GM18520 (cell line): ENCODE data around the gene NEIL3.

Experiments
- ATAC-seq: cut with Tn5 transposase; IDR thresholded peaks from one replicate; pipeline ENCODE4 v1.9.1; 2021; ENCODE audit not compliant: unreplicated experiment

NEIL3 gene, protein sequence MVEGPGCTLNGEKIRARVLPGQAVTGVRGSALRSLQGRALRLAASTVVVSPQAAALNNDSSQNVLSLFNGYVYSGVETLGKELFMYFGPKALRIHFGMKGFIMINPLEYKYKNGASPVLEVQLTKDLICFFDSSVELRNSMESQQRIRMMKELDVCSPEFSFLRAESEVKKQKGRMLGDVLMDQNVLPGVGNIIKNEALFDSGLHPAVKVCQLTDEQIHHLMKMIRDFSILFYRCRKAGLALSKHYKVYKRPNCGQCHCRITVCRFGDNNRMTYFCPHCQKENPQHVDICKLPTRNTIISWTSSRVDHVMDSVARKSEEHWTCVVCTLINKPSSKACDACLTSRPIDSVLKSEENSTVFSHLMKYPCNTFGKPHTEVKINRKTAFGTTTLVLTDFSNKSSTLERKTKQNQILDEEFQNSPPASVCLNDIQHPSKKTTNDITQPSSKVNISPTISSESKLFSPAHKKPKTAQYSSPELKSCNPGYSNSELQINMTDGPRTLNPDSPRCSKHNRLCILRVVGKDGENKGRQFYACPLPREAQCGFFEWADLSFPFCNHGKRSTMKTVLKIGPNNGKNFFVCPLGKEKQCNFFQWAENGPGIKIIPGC

DNA sequence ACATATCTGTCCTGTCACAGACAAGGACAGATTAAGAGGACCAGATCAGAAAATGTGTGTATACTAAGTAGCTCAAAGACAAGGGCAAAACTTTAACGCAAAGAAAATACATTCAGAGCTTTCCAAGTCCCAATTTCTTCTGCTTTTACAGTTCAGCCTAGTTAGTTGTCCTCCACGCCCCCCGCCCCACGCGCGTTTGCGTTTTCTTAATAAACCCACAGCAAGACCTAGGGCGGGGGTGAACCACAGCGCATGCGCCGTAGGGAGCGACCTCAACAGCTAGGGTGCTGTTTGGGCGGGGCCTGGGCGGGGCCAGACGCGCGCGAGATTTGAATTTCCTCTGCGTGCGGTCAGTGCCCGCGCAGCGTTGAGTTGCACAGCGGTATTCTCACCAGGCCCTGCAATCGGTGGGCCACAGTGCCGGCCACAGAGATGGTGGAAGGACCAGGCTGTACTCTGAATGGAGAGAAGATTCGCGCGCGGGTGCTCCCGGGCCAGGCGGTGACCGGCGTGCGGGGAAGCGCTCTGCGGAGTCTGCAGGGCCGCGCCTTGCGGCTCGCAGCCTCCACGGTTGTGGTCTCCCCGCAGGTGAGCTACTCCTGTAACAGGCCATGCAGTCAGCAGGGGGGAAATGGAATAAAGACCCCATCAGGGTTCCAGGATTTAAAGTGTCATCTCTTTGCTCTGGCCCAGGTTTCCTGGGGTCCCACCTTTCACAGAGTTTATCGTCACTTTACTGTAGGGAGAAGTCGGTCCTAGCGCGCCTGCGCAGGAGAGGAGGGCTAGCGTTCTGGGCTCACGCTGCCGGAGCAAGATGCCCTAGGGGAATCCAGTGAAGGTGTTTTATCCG is at the start of gene NEIL3:
NEIL3 (plus strand) TSS at position 353 of the 850 bp plus-strand sequence; CDS start at position 433, 80 bp downstream.
- peak; percentile 73 for ATAC-seq

DNA sequence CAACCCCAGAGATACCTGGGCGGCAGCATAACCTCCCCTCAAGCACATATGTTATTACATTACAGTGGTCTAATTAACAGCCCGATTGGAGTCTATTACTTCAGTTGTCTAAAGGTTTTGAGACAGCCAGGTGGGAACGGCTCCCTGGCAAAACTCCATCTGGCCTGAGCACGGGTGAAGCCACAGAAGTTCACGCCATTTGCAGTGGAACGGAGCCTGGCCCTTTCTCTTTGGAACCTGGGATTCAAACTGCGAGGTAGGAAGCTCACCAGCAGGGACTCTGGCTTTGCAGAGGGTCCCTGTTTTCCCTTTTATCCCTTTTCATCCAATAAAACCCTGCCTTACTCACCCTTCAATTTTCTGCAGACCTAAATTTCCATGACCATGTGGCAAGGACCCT is 45.9 kb upstream of the NEIL3 start:
- ATAC-seq = no peak

DNA sequence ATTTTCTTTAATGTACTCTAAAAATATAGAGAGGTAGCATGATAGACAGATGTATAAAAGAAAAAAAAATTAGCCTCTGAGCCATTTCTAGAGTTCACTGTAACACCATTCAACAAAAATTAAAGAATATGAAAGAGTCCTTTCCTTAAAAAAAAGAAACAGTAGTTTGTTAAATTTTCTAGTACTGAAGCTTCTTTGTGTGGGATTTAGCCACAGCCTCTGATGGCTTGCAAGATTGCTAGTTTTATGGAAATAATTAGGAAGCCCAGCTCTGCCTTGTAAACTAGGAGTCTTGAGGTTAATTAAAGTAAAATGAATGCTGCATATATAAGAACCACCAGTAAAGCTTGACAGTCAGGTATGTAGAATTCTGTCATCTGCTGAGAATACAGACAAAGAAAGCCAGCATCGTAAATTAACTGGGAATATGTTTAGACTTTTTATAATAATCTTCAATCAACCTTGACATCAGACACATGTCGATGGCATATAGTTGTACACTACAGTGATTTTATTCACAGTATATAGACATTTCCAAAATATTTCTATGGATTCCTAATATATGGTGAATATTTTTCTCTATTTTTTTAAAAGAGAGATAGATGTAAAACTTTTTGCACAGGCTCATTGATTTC is 44.8 kb upstream of the NEIL3 start:
- ATAC-seq = no peak

DNA sequence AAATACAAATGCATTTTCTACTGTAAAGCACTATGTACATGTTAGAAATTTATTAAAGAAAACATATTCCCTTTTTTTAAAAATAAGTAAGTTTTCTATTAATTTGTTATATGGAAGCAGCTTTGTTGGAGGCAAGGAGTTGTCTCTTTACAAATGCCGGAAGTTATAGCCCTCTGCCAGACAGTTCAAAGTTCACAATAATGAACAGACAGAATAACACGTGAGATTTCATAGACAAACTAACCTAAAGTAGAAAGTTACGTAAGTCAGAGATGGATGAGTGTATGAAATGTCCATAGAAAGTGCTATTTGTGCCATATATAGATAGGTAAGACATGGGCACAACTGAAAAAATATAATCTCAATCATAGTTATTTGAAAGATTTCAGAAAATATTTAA is 43.9 kb upstream of the NEIL3 start:
- ATAC-seq = no peak

DNA sequence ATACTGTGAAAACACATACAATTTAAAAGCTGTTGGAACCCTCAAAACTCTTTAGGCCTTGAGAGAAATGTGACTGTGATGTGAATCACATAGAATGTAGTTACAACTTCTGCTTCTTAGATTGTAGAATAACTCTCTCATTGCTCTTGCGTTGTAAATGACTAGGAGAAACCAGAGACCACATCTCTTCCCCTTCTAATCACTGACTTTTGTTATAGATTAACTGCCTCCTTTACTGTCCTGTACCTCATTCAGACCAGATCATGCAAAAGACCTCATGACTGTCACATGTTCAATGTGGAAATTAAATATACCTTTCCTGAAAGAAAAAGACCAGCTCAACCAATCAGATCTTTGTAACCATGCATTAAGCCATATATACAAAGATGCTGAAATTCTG is 43.2 kb upstream of the NEIL3 start:
- ATAC-seq = peak; percentile 93

DNA sequence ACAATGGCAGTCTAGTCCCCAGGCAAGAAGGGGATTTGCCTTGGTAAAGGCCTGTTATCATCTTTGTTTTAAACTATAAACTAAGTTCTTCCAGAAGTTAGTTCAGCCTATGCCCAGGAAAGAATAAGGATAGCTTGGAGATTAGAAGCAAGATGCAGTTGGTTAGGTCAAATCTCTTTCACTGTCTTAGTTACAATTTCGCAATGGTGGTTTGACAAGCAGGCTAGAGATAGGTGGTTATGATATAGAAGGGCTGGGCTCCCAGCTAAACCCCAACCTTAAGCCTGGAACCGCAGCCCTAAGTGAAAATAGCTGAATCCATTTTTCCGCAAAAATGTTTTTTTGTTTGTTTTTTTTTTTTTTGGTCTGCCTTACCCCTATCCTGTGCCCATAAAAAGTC is 41.8 kb upstream of the NEIL3 start:
- ATAC-seq = no peak

DNA sequence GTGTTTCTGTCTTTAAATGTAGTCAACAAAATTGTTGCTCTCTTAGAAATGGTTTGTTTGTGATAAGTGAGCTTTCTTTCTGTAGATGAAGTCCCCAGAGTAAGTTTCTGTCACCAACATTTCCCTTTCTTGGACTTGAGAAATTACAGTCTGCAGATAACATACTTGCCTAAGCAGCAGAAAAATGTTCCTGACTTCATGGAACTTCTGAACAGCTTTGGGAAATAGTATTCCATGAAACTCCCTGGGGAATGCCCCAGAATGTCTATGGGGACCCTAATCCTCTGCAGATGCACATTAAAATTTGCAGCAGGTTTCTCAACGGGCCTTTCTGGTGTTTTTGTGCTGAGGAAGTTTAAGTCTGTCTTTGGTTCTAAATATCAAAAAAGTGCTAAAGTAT is 38.6 kb upstream of the NEIL3 start:
- ATAC-seq = no peak

DNA sequence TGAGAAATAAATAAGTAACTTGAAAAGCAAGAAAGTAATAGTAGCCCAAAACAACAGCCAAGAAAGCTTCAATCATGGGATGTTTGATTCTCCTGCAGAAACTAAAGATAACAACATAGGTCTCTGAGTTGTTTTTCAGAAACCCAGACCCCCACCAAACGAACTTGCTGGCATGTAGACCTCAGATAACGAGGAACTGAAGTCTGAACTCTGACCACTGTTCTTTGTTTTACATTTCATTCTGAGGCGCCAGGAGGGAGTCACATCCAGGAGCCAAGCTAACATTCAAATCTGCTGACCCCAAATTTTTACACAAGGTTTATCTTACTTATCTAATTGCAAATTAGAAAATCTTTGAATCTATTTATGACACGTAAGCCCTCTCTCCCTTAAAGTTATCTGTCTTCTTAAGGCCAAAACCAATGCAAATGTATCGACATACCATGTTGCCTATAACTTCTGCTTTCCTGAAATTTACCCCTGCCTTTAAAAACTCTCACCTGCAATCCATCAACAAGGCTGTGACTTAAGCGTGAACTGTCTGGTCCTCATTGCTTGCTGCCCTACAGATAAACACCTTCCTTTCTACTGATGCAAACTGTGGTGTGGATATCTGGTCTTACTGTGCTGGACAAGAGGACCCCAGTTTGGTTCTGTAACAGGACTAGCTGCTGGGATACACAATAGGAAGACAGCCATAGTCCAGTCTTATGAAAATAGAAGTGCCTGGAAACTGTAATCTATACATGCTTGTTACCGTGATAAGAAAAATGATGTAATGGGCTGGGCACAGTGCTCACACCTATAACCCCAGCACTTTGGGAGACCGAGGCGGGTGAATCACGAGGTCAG is 37.5 kb upstream of the NEIL3 start:
- no peak for ATAC-seq

DNA sequence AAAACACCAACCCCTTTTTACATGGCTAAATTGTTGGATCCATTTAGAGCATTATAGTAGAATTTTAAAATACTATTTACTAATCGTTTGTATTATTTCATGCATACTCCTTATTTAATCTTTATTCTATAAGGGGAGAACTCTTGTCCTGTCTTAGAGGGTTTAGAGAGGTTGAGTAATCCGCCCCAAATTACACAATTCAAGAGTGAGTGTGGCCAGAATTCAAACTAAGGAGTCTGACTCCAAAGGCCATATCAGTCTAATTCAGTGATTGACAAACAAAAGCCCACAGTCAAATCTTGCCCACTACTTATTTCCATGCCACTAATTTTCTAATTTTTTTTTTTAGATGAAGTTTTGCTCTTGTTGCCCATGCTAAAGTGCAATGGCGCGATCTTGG is 33.7 kb upstream of the NEIL3 start:
- ATAC-seq = no peak

DNA sequence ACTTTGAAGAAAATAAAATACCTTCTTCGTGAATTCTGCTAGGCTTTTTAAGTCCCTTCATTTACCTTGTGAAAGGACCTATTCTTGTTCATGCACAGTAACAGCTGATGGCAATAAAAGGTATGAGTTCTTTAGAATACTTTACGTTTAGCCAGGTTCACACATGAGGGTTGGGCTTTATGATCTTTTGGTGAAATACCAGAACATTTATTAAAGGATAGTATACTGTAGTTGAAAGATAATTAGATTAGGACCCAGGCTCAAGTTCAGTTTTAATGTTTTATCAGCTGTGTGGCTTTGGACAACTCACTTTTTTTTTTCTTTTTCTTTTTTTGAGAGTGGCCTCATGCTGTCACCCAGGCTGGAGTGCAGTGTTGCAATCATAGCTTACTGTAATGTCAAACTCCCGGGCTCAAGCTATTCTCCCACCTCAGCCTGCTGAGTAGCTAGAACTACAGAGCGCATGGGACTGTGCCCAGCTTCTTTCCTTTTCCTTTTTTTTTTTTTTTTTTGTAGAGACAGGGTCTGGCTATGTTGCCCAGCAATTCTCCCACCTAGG is 28.2 kb upstream of the NEIL3 start:
- ATAC-seq = no peak

DNA sequence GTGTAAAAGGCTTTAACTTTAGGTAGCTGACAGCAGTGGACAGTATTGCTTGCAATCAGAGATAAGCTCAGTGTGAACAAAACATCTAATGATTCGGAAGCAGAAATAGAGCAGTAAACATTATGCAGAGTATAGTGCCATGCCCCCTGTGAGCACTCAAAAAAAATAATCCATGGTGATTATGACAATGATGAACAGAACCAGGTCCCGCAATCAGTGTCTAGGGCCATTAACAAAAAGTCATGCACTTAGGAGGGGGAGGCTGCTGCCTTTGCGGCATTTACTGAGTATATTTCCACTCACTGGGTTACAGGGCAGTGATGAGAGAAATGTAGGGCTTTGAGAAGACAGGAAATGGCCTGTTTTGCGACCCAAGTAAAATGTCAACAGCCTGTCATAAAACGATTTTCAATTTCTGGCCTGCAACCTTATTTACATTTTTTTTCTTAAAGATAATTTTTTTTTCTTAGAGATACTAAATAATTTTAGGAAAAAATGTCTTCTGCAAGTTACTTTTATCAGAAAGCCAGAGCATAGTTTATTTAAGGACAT is 27.3 kb upstream of the NEIL3 start:
- no peak for ATAC-seq

DNA sequence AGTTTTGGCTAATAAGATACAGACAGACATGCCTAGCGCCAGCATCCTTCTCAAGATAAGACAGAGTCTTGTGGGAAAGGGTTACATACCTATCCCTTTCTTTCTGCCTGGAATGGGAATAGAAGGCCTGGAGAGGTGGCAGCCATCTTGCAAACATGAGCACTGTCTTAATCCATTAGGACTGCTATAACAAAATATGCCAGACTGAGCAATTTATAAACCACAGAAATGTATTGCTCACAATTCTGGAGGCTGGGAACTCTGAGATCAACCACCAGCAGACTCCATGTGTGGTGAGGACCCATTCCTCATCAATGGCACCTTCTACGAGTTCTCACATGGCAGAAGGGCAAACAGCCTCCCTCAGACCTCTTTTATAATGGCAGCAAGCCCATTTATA is 26.5 kb upstream of the NEIL3 start:
- ATAC-seq = no peak

DNA sequence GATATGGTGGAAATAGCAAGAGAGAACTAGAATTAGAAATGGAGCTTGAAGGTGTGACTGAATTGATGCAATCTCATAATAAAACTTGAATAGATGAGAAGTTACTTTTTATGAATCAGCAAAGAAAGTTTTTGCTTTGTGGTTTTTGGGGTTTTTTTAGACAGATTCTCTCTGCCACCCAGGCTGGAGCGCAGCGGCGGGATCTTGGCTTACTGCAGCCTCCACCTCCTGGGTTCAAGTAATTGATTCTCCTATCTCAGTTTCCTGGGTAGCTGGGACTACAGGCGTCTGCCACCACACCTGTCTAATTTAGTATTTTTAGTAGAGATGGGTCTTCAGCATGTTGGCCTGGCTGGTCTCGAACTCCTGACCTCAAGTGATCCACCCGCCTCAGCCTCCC is 23.7 kb upstream of the NEIL3 start:
- ATAC-seq = no peak

DNA sequence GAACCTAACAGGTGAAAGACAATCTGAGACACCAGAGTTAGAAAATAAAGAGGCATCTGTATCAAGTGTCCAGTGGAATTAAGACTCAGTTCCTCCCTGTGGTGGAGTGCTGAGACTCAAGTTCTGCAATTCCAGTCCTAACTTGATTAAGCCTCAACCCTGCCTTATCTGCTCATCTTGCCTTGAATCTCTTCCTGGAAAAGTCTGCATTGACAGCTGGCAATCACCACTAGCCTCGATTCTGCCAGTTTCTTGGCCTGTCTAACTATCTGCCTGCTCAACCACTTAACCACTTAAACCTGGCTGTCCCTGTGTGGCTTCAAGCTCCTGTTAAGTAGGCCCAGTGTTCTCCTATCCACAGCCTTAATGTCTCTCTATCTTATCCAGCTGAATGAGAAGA is 22.4 kb upstream of the NEIL3 start:
- no peak for ATAC-seq

DNA sequence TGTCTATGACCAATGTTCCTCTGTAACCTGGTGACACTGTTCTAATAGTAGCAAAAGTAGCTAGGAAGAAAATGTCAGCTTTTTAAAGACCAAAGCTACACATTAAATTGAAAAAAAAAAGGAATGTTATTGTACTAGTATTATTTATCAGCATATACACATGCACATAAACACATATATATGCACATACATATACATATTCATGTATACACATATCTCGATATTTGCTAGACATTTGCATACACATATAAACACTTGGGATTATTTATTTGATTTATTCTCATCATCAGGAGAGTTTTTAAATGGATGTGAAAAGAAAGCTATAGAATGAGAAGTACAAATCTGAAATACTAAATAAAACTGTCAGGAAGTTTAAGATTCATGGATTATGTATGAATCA is 21.3 kb upstream of the NEIL3 start:
- no peak for ATAC-seq

DNA sequence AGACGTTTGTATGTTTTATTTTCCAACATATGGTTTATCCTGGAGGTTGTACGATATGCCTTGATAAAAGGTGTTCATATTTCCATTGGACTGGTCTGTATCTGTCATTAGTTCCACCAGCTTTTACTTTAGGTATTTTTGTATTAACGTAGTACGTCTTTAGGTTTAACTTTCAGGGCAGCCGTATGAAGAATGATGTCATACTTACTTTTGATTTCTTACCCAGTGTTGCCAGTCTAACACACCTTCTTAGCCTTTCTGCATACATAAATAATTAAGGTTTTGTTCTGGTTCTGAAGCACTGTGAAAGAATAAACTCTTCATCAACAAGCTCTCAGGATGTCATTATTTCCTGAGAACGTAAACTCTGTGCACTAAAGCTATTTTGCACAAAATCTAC is 18.9 kb upstream of the NEIL3 start:
- no peak for ATAC-seq

DNA sequence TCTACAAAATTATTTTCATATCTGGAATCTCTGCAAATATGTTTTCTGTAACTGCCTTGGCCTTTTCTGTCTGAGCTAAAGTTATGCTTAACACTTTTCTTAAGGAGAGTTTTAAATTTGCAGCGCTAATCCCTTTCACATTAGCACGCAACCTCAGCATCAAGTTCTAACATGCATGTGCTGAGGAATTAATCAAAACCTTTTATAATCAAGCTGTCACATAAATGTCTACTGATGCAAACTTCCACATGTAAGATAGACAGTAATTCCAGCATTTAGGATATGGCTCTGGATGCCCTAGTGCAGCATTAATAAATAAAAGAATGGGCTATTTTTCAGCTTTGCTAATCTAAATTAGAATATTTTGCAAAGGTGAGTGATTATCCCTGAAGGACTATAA is 17.5 kb upstream of the NEIL3 start:
- ATAC-seq = no peak

DNA sequence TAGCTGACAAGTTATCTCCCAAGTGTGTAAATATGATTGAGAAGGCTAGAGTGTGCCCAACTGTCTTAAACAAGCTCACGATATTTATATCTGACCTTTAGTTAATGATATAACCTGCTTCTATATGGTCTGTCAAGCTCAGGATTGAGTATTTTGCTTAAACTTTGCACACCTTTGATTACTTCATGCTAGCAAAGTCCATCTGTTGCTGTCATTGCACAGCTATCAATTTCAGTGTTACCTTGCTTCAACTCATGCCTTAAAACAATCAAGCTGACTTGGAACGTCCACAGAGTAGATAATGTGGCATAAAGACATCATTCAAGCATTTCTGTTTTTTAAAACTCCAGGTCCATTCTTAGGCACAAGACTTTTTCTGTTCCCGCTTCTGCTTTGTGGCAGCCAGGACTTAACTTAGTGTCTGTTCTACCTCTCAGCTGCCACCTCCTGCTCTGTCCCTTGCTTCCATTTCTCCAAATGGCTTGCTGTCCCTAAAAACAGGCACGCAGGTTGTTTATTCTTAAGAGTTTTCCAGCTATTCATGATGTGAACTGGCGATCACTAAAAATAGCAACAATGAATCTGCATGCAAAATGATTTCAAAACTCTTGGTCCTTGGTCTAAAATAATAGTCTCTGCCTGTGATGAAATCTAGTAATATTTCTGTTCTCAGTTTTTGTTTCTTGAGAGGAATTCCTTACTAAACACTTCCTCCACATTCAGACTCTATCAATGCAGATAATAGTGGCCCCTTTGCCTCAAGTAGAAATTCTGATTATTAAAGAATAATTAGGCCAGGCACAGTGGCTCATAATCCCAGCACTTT is 16.3 kb upstream of the NEIL3 start:
- no peak for ATAC-seq

DNA sequence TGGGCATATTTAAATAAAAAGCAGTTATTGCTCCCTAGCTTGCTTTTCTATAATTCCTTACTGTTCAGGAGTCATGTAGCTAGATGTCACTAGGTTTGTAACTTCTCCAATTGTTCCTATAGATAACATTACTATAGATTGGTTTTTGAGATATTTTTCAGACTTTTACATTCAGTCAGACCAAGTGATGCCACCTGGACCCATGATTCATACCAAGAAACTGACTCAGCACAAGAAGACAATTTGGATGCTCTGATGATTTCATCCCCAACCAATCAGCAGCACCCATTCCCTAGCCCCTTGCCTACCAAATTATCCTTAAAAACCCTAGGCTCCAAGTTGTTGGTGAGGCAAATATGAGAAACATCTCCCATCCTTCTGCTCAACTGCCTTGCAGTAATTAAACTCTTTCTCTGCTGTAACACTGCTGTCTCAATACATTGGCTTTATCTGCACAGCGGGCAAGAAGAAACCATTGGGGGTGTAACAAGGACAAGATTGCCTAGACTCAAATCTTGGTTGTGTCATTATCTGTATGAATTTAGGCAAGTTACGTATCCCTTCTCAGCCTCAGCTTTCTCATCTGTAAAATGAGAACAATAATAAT is 11.8 kb upstream of the NEIL3 start:
- no peak for ATAC-seq
